Retinal pigment epithelial cell (primary cell): ENCODE results near the gene HSPG2.

Experiments used
- DNase-seq: peaks from one replicate; pipeline ENCODE4 v3.0.0-alpha.2; 2010; ENCODE audit warnings: low read depth
- H3K4me3 ChIP-seq: 2 replicates; pipeline ENCODE4 v1.5.1; 2011; ENCODE audit warnings: mild to moderate bottlenecking, low read length, control low read depth, moderate library complexity
- TF ChIP-seq, protein P1 (sequence below): conservative IDR thresholded peaks from 2 replicates; pipeline ENCODE4 v1.5.1; 2011; ENCODE audit warnings: low read depth, low read length, control low read depth, inconsistent platforms

HSPG2 gene

DNA sequence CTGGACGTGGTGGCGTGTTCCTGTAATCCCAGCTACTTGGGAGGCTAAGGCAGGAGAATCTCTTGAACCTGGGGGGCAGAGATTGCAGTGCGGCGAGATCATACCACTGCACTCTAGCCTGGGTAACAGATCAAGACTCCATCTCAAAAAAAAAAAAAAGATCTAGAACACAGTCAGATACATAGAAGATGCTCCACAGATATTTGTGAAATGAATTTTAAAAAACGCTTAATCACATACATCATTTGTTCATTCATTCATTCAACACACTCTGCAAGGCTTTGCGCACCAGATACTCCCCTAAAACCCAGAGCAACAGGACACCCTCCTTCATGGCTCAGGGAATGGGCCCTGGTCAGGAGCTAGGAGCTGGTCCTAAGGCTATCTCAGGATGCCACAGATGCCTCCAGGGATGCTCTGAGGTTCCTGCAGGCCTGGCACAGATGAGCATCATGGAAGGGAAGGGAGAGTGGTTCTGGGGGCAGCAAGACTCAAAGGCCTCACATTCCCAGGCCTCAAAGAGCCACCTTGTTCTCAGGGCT is 6.4 kb downstream of the HSPG2 start:
- DNase-seq = no peak
- no peak overlapping the region for H3K4me3 ChIP-seq
- TF ChIP-seq, protein P1, sequence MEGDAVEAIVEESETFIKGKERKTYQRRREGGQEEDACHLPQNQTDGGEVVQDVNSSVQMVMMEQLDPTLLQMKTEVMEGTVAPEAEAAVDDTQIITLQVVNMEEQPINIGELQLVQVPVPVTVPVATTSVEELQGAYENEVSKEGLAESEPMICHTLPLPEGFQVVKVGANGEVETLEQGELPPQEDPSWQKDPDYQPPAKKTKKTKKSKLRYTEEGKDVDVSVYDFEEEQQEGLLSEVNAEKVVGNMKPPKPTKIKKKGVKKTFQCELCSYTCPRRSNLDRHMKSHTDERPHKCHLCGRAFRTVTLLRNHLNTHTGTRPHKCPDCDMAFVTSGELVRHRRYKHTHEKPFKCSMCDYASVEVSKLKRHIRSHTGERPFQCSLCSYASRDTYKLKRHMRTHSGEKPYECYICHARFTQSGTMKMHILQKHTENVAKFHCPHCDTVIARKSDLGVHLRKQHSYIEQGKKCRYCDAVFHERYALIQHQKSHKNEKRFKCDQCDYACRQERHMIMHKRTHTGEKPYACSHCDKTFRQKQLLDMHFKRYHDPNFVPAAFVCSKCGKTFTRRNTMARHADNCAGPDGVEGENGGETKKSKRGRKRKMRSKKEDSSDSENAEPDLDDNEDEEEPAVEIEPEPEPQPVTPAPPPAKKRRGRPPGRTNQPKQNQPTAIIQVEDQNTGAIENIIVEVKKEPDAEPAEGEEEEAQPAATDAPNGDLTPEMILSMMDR = no peak

DNA sequence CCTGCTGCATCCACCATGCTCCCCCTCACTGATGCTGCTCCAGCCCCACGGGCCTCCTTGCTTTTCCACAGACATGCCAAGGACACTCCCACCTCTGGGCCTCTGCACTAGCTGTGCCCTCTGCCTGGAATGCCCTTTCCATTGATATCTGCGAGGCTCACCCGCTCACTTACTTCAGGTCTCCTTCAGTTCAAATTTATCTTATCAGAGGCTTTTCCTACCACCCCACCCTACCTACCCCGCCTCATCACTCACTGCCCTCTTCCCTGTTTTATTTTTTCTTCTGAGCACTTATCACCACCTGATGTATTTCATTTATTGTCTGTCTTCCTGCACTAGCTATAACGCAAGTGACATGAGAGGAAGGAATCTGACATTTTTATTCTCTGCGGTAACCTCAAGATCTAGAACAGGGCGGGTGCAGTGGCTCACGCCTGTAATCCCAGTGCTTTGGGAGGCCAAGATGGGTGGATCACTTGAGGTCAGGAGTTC is 7.0 kb downstream of the HSPG2 start:
- DNase-seq = no peak
- TF ChIP-seq, protein P1 = no peak

DNA sequence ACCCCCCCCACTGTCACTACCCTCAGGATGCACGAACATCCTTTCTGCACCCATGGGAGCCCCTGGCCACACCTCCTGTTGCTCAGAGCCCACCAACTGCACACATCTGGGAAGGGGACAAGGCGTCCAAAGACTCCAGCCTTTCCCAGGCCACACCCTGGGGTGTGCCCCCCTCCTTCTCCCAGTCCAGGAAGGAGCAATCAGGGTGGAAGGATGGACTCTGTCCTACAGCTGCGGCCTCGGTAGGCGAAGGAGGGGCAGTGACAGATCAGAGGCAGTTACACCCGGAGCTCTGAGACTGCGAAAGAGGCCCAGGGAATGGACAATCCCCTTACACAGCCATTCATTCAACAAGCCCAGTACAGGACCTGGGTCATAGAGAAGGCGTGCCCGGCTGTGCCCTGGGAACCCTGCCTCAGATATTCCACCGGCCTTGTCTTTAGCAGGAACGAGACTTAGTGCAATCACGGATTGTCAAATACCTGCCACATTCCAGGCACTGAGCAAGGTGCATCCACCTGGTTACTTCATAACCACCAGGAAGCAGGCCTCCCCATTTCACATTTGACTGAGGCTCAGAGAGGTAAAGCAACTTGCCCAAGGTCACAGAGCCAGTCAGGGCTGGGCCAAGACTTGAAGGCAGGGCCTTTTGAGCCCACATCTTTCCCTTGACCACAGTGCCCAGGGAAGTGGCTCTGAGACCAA is 9.4 kb downstream of the HSPG2 start:
- DNase-seq = no peak

More for the DNA sequence above, 7.0 kb downstream of the HSPG2 start:
- H3K4me3 ChIP-seq = no peak overlapping the region

DNA sequence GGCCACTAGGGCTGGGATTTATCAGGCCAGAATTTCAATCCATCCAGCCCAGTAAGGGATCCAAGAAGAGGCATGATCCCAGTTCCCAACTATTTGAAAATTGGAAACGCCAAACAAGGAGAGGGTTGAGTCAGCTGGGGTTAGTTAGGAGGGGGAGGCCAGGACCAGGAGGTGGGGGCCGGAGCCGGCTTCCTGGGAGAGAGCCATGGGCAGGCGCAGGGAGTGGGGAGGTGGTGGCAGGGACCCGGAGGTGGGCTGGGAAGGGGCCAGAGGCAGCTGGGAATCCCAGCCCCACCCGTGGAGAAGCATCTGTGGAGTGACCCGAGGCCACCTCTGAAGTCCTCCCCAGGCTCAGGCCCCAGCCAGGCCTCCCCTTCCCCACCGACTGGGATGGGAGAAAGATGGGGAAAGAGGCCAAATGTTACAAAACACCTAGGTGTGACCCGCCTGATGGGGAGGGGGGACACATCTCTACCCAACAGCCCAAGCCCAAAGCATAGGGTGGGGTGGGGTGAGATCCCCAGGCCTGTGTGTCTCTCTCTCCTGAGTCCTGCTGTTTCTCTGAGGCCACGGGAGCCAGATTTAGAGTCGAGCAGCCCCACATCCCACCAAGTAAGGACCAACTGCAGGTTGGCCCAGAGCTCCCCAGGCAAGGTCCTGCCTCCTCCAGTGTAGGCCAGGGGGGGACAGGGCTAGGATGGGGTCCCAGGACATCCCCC is 10.1 kb downstream of the HSPG2 start:
- DNase-seq = no peak
- no peak overlapping the region for H3K4me3 ChIP-seq
- TF ChIP-seq, protein P1 = no peak

More for the DNA sequence above, 9.4 kb downstream of the HSPG2 start:
- TF ChIP-seq, protein P1 = no peak
- H3K4me3 ChIP-seq = no peak overlapping the region

DNA sequence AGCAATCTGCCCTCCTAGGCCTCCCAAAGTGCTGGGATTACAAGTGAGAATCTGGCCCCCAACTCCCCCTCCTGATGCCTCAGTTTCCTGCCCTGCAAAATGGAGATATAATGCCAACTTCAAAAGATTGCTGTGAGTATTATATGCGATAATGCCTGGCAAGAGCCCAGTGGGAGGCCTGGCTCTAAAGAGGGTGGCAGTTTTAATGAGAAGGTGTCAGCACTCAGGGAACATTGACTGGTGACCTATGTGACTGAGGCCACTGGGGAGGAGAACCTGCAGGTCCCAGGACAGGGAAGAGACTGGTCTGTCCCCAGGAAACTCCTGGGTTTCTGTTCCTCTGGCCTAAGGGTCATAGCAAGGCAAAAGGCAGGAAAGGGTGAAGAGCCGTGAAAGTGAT is 11.0 kb downstream of the HSPG2 start:
- TF ChIP-seq, protein P1 = no peak
- H3K4me3 ChIP-seq = no peak overlapping the region
- DNase-seq = no peak

DNA sequence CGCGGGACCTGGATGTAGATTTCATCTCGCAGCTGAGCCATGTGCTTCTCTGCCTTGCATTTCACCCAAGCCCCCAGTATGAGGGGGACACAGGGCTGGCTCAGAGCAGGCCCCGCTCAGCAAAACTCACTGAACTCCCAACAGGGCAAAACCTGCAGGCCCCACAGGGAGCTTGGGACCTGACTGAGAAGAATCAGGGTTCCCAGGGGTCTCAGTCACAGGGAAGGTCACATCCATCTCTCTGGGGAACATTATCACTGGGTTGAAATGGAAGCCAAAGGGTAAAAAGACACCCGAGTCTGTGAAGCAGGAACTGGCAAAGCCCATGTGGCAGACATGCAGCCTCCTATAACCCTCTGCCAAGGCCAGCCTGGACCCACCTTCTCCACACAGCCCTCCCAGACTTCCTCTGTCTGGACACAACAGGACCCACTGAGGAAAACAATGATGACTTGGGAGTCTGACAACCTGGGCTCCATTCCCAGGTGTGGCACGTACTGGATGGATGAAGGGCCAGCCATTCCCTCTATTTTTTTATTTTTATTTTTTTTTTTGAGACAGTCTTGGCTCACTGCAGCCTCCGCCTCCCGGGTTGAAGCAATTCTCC is 11.7 kb downstream of the HSPG2 start:
- TF ChIP-seq, protein P1 = no peak
- H3K4me3 ChIP-seq = no peak overlapping the region
- DNase-seq = no peak
